PC-3 (cell line): ENCODE data around the gene ANK2.

Experiments used
- EZH2phosphoT487 ChIP-seq: fragments of 300-600 bp; sonication (generic); IDR thresholded peaks from 2 replicates; pipeline ENCODE4 v1.6.1; 2018; ENCODE audit warnings: mild to moderate bottlenecking, antibody characterized with exemption, low read length, borderline replicate concordance
- TF ChIP-seq, protein P1 (sequence below): fragments of 300-600 bp; sonication (generic); conservative IDR thresholded peaks from 2 replicates; pipeline ENCODE4 v1.5.1; 2017; ENCODE audit warnings: antibody characterized with exemption, low read depth, mild to moderate bottlenecking, low read length

DNA sequence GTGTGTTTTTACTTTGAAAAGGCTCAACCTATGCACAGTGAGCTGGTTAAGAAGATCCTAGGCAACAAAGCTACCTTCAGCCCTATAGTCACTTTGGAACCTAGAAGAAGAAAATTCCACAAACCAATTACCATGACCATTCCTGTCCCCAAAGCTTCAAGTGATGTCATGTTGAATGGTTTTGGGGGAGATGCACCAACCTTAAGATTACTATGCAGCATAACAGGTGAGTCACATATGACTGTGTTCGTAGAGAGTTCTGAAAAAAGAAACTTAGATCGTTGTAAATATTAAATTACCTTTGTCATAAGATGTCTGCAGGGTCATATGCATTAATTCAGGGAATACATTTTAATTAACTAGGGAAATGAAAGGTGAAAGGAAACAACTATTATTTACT, 287.1 kb downstream of the ANK2 start:
- TF ChIP-seq, protein P1, sequence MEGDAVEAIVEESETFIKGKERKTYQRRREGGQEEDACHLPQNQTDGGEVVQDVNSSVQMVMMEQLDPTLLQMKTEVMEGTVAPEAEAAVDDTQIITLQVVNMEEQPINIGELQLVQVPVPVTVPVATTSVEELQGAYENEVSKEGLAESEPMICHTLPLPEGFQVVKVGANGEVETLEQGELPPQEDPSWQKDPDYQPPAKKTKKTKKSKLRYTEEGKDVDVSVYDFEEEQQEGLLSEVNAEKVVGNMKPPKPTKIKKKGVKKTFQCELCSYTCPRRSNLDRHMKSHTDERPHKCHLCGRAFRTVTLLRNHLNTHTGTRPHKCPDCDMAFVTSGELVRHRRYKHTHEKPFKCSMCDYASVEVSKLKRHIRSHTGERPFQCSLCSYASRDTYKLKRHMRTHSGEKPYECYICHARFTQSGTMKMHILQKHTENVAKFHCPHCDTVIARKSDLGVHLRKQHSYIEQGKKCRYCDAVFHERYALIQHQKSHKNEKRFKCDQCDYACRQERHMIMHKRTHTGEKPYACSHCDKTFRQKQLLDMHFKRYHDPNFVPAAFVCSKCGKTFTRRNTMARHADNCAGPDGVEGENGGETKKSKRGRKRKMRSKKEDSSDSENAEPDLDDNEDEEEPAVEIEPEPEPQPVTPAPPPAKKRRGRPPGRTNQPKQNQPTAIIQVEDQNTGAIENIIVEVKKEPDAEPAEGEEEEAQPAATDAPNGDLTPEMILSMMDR = no peak
- TF ChIP-seq EZH2phosphoT487 = no peak
